Measurements from ENCODE around the gene NCKAP5.

The NCKAP5 gene

GRCh38 chr2:133142087-133142486 lies 426.2 kb downstream of the NCKAP5 start:
- ATAC-seq = no peak

GRCh38 chr2:133140620-133141019 lies 427.6 kb downstream of the NCKAP5 start:
- DNase-seq = no peak
- ATAC-seq = no peak

More at GRCh38 chr2:133142087-133142486, 426.2 kb downstream of the NCKAP5 start:
- DNase-seq = no peak

- ATAC-seq (no peak), DNase-seq (no peak)
Measured at GRCh38 chr2:133139847-133140533, 428.3 kb downstream of the NCKAP5 start.

GRCh38 chr2:133138693-133139092 lies 429.6 kb downstream of the NCKAP5 start:
- ATAC-seq (no peak), DNase-seq (no peak)

- ATAC-seq (no peak), DNase-seq (no peak)
Measured at GRCh38 chr2:133135035-133135654, 433.1 kb downstream of the NCKAP5 start.

GRCh38 chr2:133130548-133131246 lies 437.6 kb downstream of the NCKAP5 start:
- no peak for ATAC-seq
- no peak for DNase-seq

- no peak for DNase-seq
Measured at GRCh38 chr2:133124446-133124845, 443.8 kb downstream of the NCKAP5 start.

GRCh38 chr2:133123904-133124303 lies 444.4 kb downstream of the NCKAP5 start:
- no peak for ATAC-seq

More at GRCh38 chr2:133124446-133124845, 443.8 kb downstream of the NCKAP5 start:
- no peak for ATAC-seq

GRCh38 chr2:133123393-133123792 lies 444.9 kb downstream of the NCKAP5 start:
- DNase-seq (no peak), ATAC-seq (no peak)

More at GRCh38 chr2:133123904-133124303, 444.4 kb downstream of the NCKAP5 start:
- DNase-seq = no peak

- DNase-seq (no peak), ATAC-seq (no peak)
Measured at GRCh38 chr2:133122529-133122928, 445.7 kb downstream of the NCKAP5 start.

- ATAC-seq (no peak), DNase-seq (no peak)
Measured at GRCh38 chr2:133120310-133120709, 448.0 kb downstream of the NCKAP5 start.

GRCh38 chr2:133110201-133110600 lies 458.1 kb downstream of the NCKAP5 start:
- DNase-seq (no peak), ATAC-seq (no peak)

- DNase-seq (no peak), ATAC-seq (no peak)
Measured at GRCh38 chr2:133109772-133110171, 458.5 kb downstream of the NCKAP5 start.

GRCh38 chr2:133107058-133107815 lies 461.0 kb downstream of the NCKAP5 start:
- ATAC-seq (no peak), DNase-seq (no peak)

GRCh38 chr2:133104871-133105270 lies 463.4 kb downstream of the NCKAP5 start:
- ATAC-seq (no peak), DNase-seq (no peak)

- DNase-seq = no peak
- ATAC-seq = no peak
Measured at GRCh38 chr2:133098787-133099186, 469.5 kb downstream of the NCKAP5 start.

GRCh38 chr2:133097666-133098065 lies 470.6 kb downstream of the NCKAP5 start:
- DNase-seq = no peak
- ATAC-seq = no peak

GRCh38 chr2:133092571-133092970 lies 475.7 kb downstream of the NCKAP5 start:
- no peak for DNase-seq

GRCh38 chr2:133090358-133090757 lies 477.9 kb downstream of the NCKAP5 start:
- no peak for DNase-seq
- ATAC-seq = no peak

More at GRCh38 chr2:133092571-133092970, 475.7 kb downstream of the NCKAP5 start:
- no peak for ATAC-seq

GRCh38 chr2:133086176-133086575 lies 482.1 kb downstream of the NCKAP5 start:
- DNase-seq (no peak), ATAC-seq (no peak)

GRCh38 chr2:133085646-133086045 lies 482.6 kb downstream of the NCKAP5 start:
- ATAC-seq = no peak
- DNase-seq = no peak

- ATAC-seq = no peak
- DNase-seq = no peak
Measured at GRCh38 chr2:133082034-133082433, 486.2 kb downstream of the NCKAP5 start.

Measured in stimulated activated naive CD8-positive, alpha-beta T cell treated with anti-CD3 and anti-CD28 coated beads, Interleukin-15, Interleukin-2, amounts not matched to agents 100 U/mL and 50 U/mL, for 24 hours (primary cell).